ENCODE measurements around the gene RPS13.

The RPS13 gene

DNA sequence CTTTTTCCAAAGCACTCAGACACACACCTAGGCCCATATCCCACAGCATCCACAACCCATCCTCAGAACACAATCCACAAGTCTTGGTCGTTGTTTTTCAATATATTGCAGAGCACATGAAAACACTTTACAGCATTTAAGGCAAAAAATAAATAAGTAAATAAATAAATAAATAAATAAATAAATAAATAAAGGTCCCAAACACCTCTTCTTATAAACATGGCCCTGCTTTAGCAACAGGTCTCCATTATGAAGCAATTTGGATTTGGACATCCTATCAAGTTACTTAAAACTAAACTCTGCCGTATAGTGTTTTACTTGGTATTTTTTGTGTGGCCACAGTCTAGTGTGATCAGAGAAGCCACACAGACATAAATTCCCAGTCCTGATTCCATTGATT is 52.5 kb downstream of the RPS13 start:
- no peak for DNase-seq (ENCODE audit: extremely low read depth, low read depth)
- TF ChIP-seq, protein P1, sequence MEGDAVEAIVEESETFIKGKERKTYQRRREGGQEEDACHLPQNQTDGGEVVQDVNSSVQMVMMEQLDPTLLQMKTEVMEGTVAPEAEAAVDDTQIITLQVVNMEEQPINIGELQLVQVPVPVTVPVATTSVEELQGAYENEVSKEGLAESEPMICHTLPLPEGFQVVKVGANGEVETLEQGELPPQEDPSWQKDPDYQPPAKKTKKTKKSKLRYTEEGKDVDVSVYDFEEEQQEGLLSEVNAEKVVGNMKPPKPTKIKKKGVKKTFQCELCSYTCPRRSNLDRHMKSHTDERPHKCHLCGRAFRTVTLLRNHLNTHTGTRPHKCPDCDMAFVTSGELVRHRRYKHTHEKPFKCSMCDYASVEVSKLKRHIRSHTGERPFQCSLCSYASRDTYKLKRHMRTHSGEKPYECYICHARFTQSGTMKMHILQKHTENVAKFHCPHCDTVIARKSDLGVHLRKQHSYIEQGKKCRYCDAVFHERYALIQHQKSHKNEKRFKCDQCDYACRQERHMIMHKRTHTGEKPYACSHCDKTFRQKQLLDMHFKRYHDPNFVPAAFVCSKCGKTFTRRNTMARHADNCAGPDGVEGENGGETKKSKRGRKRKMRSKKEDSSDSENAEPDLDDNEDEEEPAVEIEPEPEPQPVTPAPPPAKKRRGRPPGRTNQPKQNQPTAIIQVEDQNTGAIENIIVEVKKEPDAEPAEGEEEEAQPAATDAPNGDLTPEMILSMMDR (IDR thresholded peaks at IDR 0.05; ENCODE audit: low read depth, low read length): no peak
